GM19438 (cell line): ENCODE results near the gene SOS2.
"Not testable (repeated sequence)": the region's sequence is repeated elsewhere in the genome, so short reads cannot be mapped to it uniquely, and the experiment has no call there.

ENCODE experiments used
- ATAC-seq: cut with Tn5 transposase; IDR thresholded peaks from one replicate; pipeline ENCODE4 v1.9.1; 2021; ENCODE audit warnings: low read depth; ENCODE audit not compliant: unreplicated experiment

Gene SOS2

DNA sequence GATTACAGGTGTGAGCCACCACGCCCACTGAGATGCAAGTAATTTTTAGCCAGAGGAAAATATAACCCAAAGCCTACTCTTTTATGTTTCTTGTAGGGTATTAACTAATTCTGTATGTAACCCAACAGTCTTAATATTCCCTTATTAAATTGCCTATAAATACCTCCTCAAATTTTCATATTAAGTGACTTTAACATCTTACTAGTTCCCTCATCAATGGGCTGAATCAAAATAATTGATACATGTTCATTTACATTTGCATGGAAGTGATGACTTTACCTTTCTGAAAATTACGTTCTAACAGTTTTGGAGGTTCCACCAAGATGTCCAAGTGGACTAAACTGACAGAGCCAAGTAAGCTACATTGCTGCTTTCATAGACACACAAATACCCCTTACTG, 3.1 kb downstream of the SOS2 start:
- ATAC-seq, result no peak

DNA sequence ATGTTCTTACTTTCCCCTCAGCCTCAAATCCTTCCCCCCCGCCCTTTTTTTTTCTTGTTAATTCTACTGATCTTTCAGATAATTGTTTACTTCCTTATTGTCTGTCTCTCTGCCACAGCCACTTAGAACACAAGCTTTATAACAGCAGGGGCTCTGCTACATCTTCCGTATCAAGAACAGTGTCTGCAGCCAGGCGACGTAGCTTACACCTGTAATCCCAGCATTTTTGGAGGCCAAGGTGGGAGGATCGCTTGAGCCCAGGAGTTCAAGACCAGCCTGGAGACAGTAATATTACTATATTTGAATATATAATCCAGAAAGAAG, 5.4 kb downstream of the SOS2 start:
- ATAC-seq, result no peak

GRCh38 chr14:50225067-50225973, 6.1 kb downstream of the SOS2 start:
- no peak for ATAC-seq

GRCh38 chr14:50222055-50222613, 9.2 kb downstream of the SOS2 start:
- no peak for ATAC-seq

DNA sequence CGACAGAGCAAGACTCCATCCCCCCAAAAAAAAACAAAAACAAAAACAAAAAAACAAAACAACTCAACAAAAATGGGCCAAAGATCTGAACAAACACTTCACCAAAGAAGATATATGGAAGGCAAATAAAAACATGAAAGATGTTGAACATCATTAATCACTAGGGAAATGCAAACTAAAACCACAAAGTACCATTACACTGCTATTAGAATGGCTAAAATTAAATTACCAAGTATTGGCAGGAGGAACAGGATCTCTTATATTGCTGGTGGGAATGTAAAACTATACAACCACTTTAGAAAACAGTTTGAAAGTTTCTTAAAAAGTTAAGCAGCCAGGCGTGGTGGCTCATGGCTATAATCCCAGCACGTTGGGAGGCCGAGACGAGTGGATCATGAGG, 12.9 kb downstream of the SOS2 start:
- ATAC-seq, result no peak

GRCh38 chr14:50215416-50215815, 16.0 kb downstream of the SOS2 start:
- ATAC-seq, result no peak

- ATAC-seq, result no peak
Measured at GRCh38 chr14:50213795-50214194, 17.6 kb downstream of the SOS2 start.

- ATAC-seq, result no peak
Measured at GRCh38 chr14:50212726-50213125, 18.7 kb downstream of the SOS2 start.

- ATAC-seq, result no peak
Measured at GRCh38 chr14:50210074-50210473, 21.3 kb downstream of the SOS2 start.

- no peak for ATAC-seq
Measured at GRCh38 chr14:50198499-50198898, 32.9 kb downstream of the SOS2 start.

DNA sequence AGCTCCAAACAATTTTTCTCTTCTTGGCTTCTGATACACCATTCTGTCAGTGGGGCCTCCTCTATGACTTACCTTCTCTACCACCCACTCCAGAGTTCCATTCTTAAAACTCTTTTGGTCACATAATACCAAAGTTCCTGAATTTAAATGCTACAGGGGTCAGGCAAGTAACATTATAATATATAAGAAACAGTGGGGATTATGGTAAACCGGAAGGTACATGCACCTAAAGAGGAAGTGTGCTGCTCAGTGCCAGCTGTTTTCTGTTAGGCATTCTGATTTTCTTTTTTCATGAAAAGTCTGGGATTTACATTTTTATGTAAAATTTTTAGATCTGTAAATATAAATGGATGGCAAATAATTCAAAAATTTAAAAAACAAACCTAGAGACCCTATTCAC, 39.9 kb downstream of the SOS2 start:
- no peak for ATAC-seq

DNA sequence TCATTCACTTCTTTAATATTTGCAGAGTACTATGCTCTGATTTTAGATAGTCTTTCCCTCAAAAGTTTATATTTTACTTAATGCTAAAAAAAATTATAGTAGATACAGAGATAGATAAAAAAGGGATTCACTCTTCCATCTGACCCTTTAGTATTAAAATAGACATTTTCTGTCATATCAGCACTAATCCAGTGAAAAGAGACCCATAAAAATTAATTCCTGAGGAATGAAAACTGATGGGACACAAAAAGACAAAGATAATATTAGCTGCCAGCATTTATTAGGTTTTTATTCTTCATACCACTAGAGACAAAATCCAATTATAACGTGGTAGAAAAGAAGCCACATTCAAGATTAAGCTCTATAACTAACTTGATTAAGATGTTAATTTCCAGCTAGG, 45.3 kb downstream of the SOS2 start:
- no peak for ATAC-seq

DNA sequence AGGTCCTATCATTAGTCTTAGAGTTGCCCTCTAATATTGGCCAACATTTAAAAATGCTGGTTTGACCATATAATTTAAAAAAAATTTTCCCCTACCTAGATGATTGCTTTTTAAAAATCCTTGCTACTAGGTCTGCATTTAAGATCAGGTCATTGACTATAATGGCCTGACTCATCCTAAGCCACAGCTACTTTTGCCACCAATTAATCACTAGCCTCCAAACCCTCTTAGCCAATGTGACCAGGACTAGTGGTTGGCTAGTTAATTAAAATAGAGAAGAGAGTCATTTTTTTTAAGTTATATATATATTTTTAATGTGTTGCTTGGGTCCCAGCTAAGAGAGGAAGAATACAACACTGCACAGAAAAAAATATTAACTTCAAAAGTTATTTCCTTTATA, 57.5 kb downstream of the SOS2 start:
- no peak for ATAC-seq

DNA sequence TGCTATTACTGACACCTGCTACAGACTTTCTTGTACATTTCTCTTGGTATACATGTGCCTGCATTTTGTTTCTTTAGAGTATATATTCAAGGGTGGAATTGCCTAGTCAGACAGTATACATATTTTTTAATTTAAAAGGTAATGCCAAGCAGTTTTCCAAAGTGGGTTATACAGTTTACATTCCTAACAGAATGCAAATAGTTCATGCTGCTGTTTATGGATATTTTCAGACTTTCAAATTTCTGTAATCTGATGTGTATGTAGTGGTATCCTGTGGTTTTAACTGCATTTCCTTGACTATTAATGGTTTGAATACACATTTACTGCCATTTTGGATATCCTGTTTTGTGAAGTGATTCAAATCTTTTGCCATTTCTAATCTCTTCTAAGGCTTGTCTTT, 59.5 kb downstream of the SOS2 start:
- ATAC-seq, result no peak

DNA sequence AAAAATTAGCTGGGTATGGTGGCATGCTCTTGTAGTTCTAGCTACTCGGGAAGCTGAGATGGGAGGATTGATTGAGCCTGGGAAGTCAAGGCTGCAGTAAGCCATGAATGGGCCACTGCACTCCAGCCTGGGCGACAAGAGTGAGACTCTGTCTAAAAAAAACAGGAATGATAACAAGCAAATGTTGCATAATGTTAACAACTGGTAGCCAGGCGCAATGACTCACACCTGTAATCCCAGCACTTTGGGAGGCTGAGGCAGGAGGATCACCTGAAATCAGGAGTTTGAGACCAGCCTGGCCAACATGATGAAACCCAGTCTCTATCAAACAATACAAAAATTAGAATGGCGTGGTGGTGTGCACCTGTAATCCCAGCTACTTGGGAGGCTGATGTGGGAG, 64.0 kb downstream of the SOS2 start:
- ATAC-seq, result not testable (repeated sequence)

DNA sequence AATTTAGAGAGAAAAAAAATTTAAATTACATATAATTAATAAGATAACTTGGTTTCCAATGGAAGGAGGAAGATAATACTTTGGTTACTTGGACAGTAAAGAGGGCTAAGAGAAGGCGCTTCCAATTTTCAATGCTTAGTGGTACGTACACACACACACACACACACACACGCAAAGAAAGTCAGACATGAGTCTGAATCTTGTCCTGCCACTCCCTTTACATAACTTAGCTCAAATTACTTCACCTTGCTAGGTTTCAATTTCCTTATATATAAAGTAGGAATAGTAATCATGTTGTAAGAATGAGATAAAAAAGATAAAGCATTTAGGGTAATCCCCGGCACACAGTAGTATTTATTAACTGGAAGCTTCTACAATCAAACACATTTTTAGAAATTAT, 75.3 kb downstream of the SOS2 start:
- no peak for ATAC-seq

DNA sequence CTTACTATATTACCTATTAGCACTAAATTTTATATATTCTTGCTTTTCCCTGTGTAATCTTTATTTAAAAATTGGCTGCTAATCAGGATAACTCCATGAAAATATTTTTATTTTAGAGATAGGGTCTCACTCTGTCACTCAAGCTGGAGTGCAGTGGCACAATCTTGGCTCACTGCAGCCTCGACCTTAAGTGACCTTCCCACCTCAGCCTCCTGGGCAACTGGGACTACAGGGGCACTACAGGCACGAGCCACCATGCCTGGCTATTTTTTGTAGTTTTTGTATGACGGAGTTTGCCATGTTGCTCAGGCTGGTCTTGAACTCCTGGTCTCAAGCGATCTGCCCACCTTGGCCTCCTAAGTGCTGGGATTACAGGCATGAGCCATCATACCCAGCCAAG, 82.6 kb downstream of the SOS2 start:
- no peak for ATAC-seq

DNA sequence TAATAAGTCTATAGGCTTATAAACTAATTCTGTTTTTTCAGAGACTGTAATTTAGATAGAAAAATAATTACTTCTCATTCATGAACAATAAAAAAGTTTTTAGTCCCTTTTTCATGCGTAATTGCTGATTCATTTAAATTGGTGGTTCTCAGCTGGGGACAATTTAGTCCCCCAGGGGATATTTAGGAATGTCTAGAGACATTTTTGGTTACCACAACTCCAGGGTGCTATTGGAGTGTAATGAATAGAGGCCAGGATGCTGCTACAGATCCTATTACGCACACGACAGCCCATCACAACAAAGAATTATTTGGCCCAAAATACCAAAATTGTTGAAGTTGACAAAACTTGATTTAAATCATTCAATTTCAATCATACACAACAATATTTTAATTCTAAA, 92.2 kb downstream of the SOS2 start:
- ATAC-seq, result no peak

DNA sequence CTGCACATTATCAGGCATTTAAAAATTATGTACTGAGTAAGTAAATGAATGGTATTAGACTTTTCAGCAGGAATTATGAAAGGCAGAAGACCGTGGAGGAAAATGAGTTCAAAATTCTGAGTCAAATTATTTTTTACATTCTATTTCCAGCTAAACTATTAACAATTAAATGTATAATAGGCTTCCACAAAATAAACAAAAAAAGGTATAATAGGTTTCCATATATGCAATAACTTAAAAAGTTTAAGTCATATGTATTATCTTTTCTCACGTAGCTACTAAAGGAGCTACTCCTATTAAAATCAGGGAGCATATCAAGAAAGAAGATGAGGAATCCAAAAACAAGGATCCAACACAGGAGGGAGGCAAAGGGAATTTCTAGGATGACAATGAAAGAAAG, 103.6 kb downstream of the SOS2 start:
- ATAC-seq, result no peak

DNA sequence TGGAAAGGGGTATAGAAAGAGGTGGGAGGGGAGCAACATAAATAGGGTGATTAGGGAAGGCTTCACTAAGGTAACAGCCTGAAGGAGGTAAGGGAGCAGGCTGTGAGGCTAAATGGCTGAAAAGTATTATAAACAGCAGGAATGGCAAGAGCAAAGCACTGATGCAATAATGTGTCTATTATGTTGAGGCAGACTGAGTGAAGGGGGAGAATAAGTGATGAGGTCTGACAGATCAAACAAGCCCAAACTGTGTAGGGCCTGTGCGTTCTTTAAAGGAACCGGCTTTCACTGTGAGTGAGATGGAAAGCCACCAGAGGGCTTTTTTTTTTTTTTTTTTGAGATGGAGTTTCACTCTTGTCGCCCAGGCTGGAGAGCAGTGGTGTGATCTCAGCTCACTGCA, 108.3 kb downstream of the SOS2 start:
- ATAC-seq, result no peak

DNA sequence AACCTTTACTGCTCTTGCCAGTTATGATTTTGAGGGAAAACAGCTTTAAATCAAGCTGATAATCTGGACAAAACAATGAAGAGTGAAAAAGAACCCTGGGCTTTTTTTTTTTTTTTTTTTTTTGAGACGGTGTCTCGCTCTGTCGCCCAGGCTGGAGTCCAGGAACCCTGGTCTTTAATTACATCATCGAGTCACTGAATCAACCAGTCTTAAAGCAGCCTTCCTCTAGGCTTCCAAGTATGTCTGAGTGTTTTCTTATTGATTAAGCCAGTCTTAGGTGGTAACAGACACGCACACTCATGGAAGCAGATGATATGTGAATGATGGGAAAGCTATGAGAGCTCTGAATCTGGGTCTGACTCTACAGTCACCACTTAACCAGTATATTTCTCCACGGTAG, 109.1 kb downstream of the SOS2 start:
- no peak for ATAC-seq

GRCh38 chr14:50121486-50121885, 109.9 kb downstream of the SOS2 start:
- ATAC-seq, result no peak

GRCh38 chr14:50117456-50117855, 113.9 kb downstream of the SOS2 start:
- ATAC-seq, result no peak
